Lung (tissue), 12 donors: ENCODE results near the gene ZFAND2B. TPM values are rescaled to one million over a fixed set of nuclear protein-coding genes. Genes with fewer than 3 reads are reported as not detected.

Experiments
- ATAC-seq: fragments of 200-7000 bp; cut with Tn5 transposase; one replicate; pipeline ENCODE4 v1.9.1; 2020; ENCODE audit warnings: moderate number of reproducible peaks; ENCODE audit not compliant: insufficient read depth, low FRiP score
- DNase-seq, 3 donors: peaks; one replicate each; pipeline ENCODE4 v3.0.0-alpha.2; 2013 to 2017
- H3K27ac ChIP-seq, 2 donors: one replicate each; pipeline ENCODE4 v1.5.1; 2013; ENCODE audit warnings: mild to moderate bottlenecking in 2 of 2, moderate library complexity in 2 of 2, control low read depth in 1 of 2, inconsistent platforms in 1 of 2, low read depth in 1 of 2, low read length in 1 of 2
- H3K27me3 ChIP-seq, 3 donors: one replicate each; pipeline ENCODE4 v1.5.1; 2013; ENCODE audit warnings: low read length in 2 of 3; ENCODE audit not compliant: control insufficient read depth in 3 of 3, insufficient read depth in 3 of 3
- H3K36me3 ChIP-seq, 4 donors: one replicate each; pipeline ENCODE4 v1.5.1; 2013; ENCODE audit warnings: low read length in 4 of 4, mild to moderate bottlenecking in 1 of 4, moderate library complexity in 1 of 4; ENCODE audit not compliant: control insufficient read depth in 4 of 4, insufficient read depth in 4 of 4
- H3K4me1 ChIP-seq, 5 donors: one replicate each; pipeline ENCODE4 v1.5.1; 2013; ENCODE audit warnings: low read length in 5 of 5, mild to moderate bottlenecking in 2 of 5, moderate library complexity in 1 of 5; ENCODE audit not compliant: control insufficient read depth in 5 of 5, insufficient read depth in 5 of 5
- H3K4me3 ChIP-seq: one replicate; pipeline ENCODE4 v1.5.1; 2013; ENCODE audit warnings: mild to moderate bottlenecking, control low read depth, moderate library complexity
- H3K9ac ChIP-seq, 2 donors: one replicate each; pipeline ENCODE4 v1.5.1; 2013; ENCODE audit warnings: low read length in 2 of 2, control low read depth in 1 of 2; ENCODE audit not compliant: insufficient read depth in 1 of 2
- H3K9me3 ChIP-seq, 4 donors: one replicate each; pipeline ENCODE4 v1.5.1; 2013; ENCODE audit warnings: low read length in 3 of 4, mild to moderate bottlenecking in 1 of 4, moderate library complexity in 1 of 4; ENCODE audit not compliant: control insufficient read depth in 4 of 4, insufficient read depth in 3 of 4
- CTCF ChIP-seq: IDR thresholded peaks from 2 replicates; pipeline ENCODE4 v1.5.1; 2012; ENCODE audit warnings: mild to moderate bottlenecking; ENCODE audit errors: control extremely low read depth, extremely low read depth
- WGBS, 2 donors: extraction: QIAGEN DNeasy Blood & Tissue Kit; methylation state at CpG; one replicate each; pipeline ENCODE4 v1.1.7; 2013; 5-methylcytosine and 5-hydroxymethylcytosine counted together
- polyA plus RNA-seq, 2 donors: library from polyadenylated mRNA; stranded (reverse); fragments of 200-250 nt; gene quantifications; one replicate each; pipeline ENCODE4 v1.2.1, GENCODE V29; 2013
- total RNA-seq, 2 donors: library from RNA; depleted of rRNA in 1 of 2; stranded (reverse); fragments of >200 nt in 1 of 2; gene quantifications; one replicate each; pipeline ENCODE4 v1.2.1, GENCODE V29; 2014 to 2021
- donor health status: control.
- donor health status: control.
- donor health status: Bipolar disorder and iron deficiency.
- donor health status: healthy.
- donor health status: DM: yes; HTN: yes; CAD: no.

Gene ZFAND2B
- total and polyA plus RNA-seq, 4 donors: 28.2 to 45.1 (median 39.6) TPM

- Histone ChIP-seq H3K27ac (no peak overlapping the region), H3K9ac (no peak overlapping the region), H3K27me3 (no peaks in the 10 kb centered on the region), H3K4me3 (no peak overlapping the region), H3K9me3 (no peaks in the 10 kb centered on the region), H3K36me3 (peaks cover 25 to 44% (median 38%) of the 10 kb centered on the region in 4 donors), H3K4me1 (peaks cover 3 to 16% (median 7%) of the 10 kb centered on the region in 5 donors)
- no peak for ATAC-seq
- 97 to 99% methylated on average over 6 of the region's 6 CpGs for WGBS, 2 donors
- no peak for DNase-seq
- TF ChIP-seq CTCF: no peak
Measured at GRCh38 chr2:219181531-219181930, 25.1 kb upstream of the ZFAND2B start.

DNA sequence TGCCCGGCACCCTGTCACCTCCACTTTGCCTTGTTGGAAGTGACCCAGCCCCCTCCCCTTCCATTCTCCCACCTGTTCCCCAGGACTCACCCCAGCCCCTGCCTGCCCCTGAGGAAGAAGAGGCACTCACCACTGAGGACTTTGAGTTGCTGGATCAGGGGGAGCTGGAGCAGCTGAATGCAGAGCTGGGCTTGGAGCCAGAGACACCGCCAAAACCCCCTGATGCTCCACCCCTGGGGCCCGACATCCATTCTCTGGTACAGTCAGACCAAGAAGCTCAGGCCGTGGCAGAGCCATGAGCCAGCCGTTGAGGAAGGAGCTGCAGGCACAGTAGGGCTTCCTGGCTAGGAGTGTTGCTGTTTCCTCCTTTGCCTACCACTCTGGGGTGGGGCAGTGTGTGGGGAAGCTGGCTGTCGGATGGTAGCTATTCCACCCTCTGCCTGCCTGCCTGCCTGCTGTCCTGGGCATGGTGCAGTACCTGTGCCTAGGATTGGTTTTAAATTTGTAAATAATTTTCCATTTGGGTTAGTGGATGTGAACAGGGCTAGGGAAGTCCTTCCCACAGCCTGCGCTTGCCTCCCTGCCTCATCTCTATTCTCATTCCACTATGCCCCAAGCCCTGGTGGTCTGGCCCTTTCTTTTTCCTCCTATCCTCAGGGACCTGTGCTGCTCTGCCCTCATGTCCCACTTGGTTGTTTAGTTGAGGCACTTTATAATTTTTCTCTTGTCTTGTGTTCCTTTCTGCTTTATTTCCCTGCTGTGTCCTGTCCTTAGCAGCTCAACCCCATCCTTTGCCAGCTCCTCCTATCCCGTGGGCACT, 24.0 kb upstream of the ZFAND2B start:
- ATAC-seq: no peak
- Histone ChIP-seq H3K27ac (no peak overlapping the region), H3K9ac (no peak overlapping the region), H3K36me3 (peaks cover 25 to 44% (median 38%) of the 10 kb centered on the region in 4 donors), H3K9me3 (no peaks in the 10 kb centered on the region), H3K27me3 (no peaks in the 10 kb centered on the region), H3K4me3 (no peak overlapping the region), H3K4me1 (peaks cover 3 to 12% (median 7%) of the 10 kb centered on the region in 5 donors)
- TF ChIP-seq CTCF: no peak
- 54 to 70% methylated on average over 8 of the region's 8 CpGs for WGBS, 2 donors
- no peak for DNase-seq

GRCh38 chr2:219183151-219183772, 23.3 kb upstream of the ZFAND2B start:
- DNase-seq (no peak), ATAC-seq (no peak)
- H3K27ac ChIP-seq: no peak overlapping the region
- TF ChIP-seq CTCF: no peak
- WGBS, 2 donors: 95 to 96% methylated on average over 6 of the region's 6 CpGs
- H3K27me3 ChIP-seq: no peaks in the 10 kb centered on the region
- H3K36me3 ChIP-seq: peaks cover 25 to 44% (median 38%) of the 10 kb centered on the region in 4 donors
- no peak overlapping the region for H3K4me3 ChIP-seq
- peaks cover 3 to 12% (median 7%) of the 10 kb centered on the region in 5 donors for H3K4me1 ChIP-seq
- H3K9ac ChIP-seq: no peak overlapping the region
- no peaks in the 10 kb centered on the region for H3K9me3 ChIP-seq
